ENCODE measurements around the gene TMEM253. TPM values are rescaled to one million over a fixed set of nuclear protein-coding genes. Genes with fewer than 3 reads are reported as not detected.

The TMEM253 gene
- total and polyA plus RNA-seq, 8 donors, result 0.16 to 4.9 (median 1.1) TPM

DNA sequence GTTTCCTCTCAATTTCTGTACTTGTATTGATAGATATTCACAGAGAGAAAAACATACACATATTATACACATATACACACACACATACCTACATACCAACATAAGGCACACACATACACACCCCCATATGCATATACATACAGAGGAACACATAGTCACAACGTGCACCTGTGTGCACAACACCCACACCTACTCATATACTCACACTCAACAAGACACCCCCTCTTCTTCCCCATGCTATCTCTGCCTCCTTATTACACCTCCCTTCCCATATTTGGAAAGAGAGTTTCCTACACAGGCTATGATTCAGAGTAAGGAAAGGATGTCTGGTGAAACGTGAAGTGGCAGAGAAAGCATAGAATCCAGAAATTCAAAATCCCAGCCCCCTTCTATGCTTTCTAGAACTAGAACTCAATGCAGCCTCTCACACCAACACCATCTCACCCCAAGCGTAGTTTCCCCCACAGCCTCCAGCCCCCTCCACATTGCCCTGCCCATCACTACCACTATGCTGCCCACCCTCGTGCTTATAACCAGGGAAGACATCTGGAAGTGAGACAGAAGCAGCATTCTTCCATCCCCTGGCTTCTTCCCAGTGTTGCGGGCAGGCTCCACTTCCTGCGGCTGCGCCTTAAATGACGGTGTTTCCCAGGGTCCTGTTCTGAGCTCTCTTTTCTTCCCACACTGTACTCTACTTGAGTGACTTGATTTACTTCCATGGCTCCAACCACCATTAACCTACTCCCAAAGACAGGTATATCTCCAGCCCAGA lies 40.8 kb upstream of the TMEM253 start:
- DNase-seq (no peak), FAIRE-seq (no peak), ATAC-seq (no peak)
- TF ChIP-seq, protein P1, sequence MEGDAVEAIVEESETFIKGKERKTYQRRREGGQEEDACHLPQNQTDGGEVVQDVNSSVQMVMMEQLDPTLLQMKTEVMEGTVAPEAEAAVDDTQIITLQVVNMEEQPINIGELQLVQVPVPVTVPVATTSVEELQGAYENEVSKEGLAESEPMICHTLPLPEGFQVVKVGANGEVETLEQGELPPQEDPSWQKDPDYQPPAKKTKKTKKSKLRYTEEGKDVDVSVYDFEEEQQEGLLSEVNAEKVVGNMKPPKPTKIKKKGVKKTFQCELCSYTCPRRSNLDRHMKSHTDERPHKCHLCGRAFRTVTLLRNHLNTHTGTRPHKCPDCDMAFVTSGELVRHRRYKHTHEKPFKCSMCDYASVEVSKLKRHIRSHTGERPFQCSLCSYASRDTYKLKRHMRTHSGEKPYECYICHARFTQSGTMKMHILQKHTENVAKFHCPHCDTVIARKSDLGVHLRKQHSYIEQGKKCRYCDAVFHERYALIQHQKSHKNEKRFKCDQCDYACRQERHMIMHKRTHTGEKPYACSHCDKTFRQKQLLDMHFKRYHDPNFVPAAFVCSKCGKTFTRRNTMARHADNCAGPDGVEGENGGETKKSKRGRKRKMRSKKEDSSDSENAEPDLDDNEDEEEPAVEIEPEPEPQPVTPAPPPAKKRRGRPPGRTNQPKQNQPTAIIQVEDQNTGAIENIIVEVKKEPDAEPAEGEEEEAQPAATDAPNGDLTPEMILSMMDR (IDR thresholded peaks at IDR 0.05), result no peak
- H3K4me3 ChIP-seq, result no peak overlapping the region
- H3K27ac ChIP-seq, result no peak overlapping the region
- no peaks in the 10 kb centered on the region for H3K36me3 ChIP-seq
- no peaks in the 10 kb centered on the region for H3K27me3 ChIP-seq
- no peaks in the 10 kb centered on the region for H3K9me3 ChIP-seq
- 78 to 80% methylated on average over 8 of the region's 8 CpGs for WGBS, 2 donors
- intact Hi-C loops (cut with DNase I), result no loop called here
- peaks cover 6 to 16% (median 15%) of the 10 kb centered on the region in 3 donors for H3K4me1 ChIP-seq

DNA sequence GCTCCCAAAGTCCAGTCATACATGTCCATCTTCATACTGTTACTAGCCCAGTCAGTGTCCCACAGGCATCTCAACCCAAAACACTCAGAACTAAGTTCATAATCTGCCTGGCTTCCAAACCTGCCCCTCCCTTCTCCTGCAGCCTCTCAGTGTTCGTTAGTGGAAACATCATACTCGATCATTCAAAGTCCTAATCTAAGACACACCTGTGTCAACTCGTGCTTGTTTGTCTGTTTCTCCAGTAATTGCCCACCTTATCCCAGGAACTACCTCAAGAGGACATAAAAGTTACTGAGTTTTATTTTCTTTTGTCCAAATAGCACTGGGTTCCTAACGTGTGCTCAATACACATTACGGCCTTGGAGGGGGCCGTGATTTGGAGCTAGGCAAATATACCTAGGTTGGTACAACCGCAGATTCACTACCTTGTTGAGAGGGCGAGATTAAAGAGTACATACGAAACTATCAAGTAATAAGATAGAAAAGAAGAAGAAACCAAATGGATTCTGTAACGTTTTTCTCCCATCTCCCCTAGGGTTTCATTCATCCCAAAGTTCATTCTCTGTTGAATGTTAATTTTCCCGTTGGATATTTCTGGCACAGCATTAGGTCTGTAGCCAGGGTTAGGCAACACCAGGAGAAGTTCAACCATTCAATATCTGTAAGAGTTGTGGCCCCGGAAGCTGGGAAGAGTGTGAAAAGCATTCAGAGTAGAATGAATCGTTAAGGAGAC lies 40.1 kb upstream of the TMEM253 start:
- 25 to 31% methylated on average over 13 of the region's 13 CpGs for WGBS, 2 donors
- Histone ChIP-seq H3K9me3 (no peaks in the 10 kb centered on the region), H3K36me3 (no peaks in the 10 kb centered on the region), H3K4me3 (no peak overlapping the region), H3K4me1 (peaks cover 0 to 8% (median 7%) of the 10 kb centered on the region in 3 donors), H3K27me3 (no peaks in the 10 kb centered on the region), H3K27ac (peak overlapping the region in 1 of 4 donors; percentile 0)
- TF ChIP-seq, protein P1 (IDR thresholded peaks at IDR 0.05), result no peak
- DNase-seq (no peak), FAIRE-seq (no peak), ATAC-seq (peak in 3 of 4 donors; percentile 26 to 66 (median 30))
- intact Hi-C loops (cut with DNase I), result no loop called here

DNA sequence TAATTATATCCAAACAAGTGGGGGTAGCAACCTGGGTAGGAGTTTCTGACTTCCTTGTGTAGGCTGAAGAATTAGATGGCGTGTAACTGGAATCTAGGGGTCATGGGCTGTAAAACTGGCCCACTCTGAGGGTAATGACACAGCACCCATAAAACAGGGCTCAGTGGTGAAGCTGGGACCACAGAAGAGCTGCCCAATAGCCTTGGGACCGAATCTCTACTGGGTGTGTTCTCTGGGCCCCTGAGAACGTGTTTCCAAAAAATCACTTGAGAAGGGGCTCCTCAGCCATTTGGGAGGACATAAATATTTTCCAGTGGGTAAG lies 39.6 kb upstream of the TMEM253 start:
- TF ChIP-seq, protein P1 (IDR thresholded peaks at IDR 0.05), result no peak
- H3K36me3 ChIP-seq, result no peaks in the 10 kb centered on the region
- no peaks in the 10 kb centered on the region for H3K27me3 ChIP-seq
- H3K4me3 ChIP-seq, result no peak overlapping the region
- peaks cover 0 to 3% (median 2%) of the 10 kb centered on the region in 3 donors for H3K4me1 ChIP-seq
- peak overlapping the region in 1 of 4 donors; percentile 0 for H3K27ac ChIP-seq
- FAIRE-seq (no peak), DNase-seq (no peak), ATAC-seq (no peak)
- no peaks in the 10 kb centered on the region for H3K9me3 ChIP-seq
- intact Hi-C loops (cut with DNase I), result no loop called here
- WGBS, 2 donors, result 83 to 90% methylated on average over 3 of the region's 3 CpGs

DNA sequence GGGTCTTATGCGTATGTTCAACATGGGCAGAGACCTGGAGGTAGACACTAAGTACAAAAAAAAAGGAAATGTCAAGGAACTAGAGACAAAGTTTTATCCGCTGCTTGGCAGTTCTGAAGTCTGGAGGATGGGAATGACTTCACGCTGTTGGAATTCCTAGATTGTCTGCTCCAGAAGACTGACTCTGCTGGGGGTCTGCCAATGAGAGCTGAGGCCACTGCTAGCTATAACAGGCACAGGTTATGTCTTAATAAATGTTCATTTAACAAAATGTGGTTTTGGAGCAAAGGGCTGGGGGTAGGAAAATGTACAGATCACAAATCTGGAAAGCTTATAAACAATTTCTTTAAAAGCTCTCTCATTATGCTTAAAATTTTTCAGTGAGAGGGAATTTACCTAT lies 37.4 kb upstream of the TMEM253 start:
- no peaks in the 10 kb centered on the region for H3K4me1 ChIP-seq
- no peaks in the 10 kb centered on the region for H3K36me3 ChIP-seq
- WGBS, 2 donors, result 63% methylated on average over 3 of the region's 3 CpGs
- no peaks in the 10 kb centered on the region for H3K27me3 ChIP-seq
- H3K9me3 ChIP-seq, result no peaks in the 10 kb centered on the region
- H3K27ac ChIP-seq, result peak overlapping the region in 2 of 4 donors; percentile 9 to 19
- no peak for DNase-seq
- intact Hi-C loops (cut with DNase I), result no loop called here
- peak; percentile 25 to 46 (median 41) for ATAC-seq
- FAIRE-seq, result no peak
- no peak overlapping the region for H3K4me3 ChIP-seq
- TF ChIP-seq, protein P1 (IDR thresholded peaks at IDR 0.05), result no peak
